HepG2 (cell line): ENCODE results near the gene KNL1. TPM values are rescaled to one million over a fixed set of nuclear protein-coding genes. Genes with fewer than 3 reads are reported as not detected.
A peak's percentile ranks its signal among the peaks of the same experiment; 100 is the strongest.

Experiments used
- ATAD3A ChIP-seq: sonication (generic); formaldehyde crosslinking; IDR thresholded peaks from 2 replicates; pipeline ENCODE4 v1.4.0; 2020; ENCODE audit warnings: missing genetic modification reagents
- CEBPG ChIP-seq: IDR thresholded peaks from 2 replicates; pipeline ENCODE4 v1.6.1; 2016
- HMG20B ChIP-seq: conservative IDR thresholded peaks from 2 replicates; pipeline ENCODE4 v1.6.1; 2016; ENCODE audit warnings: missing genetic modification reagents, missing compliant biosample characterization
- MNT ChIP-seq: fragments of 450-650 bp; IDR thresholded peaks from 2 replicates; pipeline ENCODE4 v1.6.1; 2016
- NFKBIZ ChIP-seq: IDR thresholded peaks from 2 replicates; pipeline ENCODE4 v1.6.1; 2018; ENCODE audit warnings: missing genetic modification reagents, missing compliant biosample characterization
- PHF21A ChIP-seq: sonication (generic); formaldehyde crosslinking; IDR thresholded peaks from 2 replicates; pipeline ENCODE4 v1.5.0; 2020; ENCODE audit warnings: mild to moderate bottlenecking, missing genetic modification reagents
- PHF5A ChIP-seq: IDR thresholded peaks from one replicate; pipeline ENCODE4 v1.6.1; 2018; ENCODE audit warnings: low read depth, missing genetic modification reagents; ENCODE audit not compliant: unreplicated experiment
- PRDM15 ChIP-seq: sonication (generic); formaldehyde crosslinking; IDR thresholded peaks from 2 replicates; pipeline ENCODE4 v1.4.0; 2020; ENCODE audit warnings: missing genetic modification reagents
- TARDBP ChIP-seq: sonication (generic); formaldehyde crosslinking; IDR thresholded peaks from 2 replicates; pipeline ENCODE4 v1.8.0; 2022; ENCODE audit warnings: mild to moderate bottlenecking, missing genetic modification reagents
- TRIM24 ChIP-seq: sonication (generic); formaldehyde crosslinking; IDR thresholded peaks from 2 replicates; pipeline ENCODE4 v1.8.0; 2022; ENCODE audit warnings: mild to moderate bottlenecking, missing genetic modification reagents
- ZGPAT ChIP-seq: IDR thresholded peaks from 2 replicates; pipeline ENCODE4 v1.6.1; 2016; ENCODE audit warnings: mild to moderate bottlenecking
- ZNF138 ChIP-seq: sonication (generic); formaldehyde crosslinking; IDR thresholded peaks from 2 replicates; pipeline ENCODE4 v1.5.0; 2020; ENCODE audit warnings: mild to moderate bottlenecking, low read depth, missing genetic modification reagents
- ZNF331 ChIP-seq: sonication (generic); formaldehyde crosslinking; IDR thresholded peaks from 2 replicates; pipeline ENCODE4 v1.4.0; 2020; ENCODE audit warnings: missing genetic modification reagents
- ZNF468 ChIP-seq: sonication (generic); formaldehyde crosslinking; IDR thresholded peaks from 2 replicates; pipeline ENCODE4 v1.8.0; 2022; ENCODE audit warnings: mild to moderate bottlenecking, moderate library complexity, missing genetic modification reagents
- ZNF547 ChIP-seq: sonication (generic); formaldehyde crosslinking; IDR thresholded peaks from 2 replicates; pipeline ENCODE4 v1.5.1; 2020; ENCODE audit warnings: mild to moderate bottlenecking, missing genetic modification reagents
- ZNF567 ChIP-seq: sonication (generic); formaldehyde crosslinking; IDR thresholded peaks from 2 replicates; pipeline ENCODE4 v1.8.1; 2023; ENCODE audit warnings: mild to moderate bottlenecking, missing genetic modification reagents, borderline replicate concordance
- ZNF577 ChIP-seq: sonication (generic); formaldehyde crosslinking; IDR thresholded peaks from 2 replicates; pipeline ENCODE4 v1.4.0; 2020; ENCODE audit warnings: mild to moderate bottlenecking, low read depth, missing genetic modification reagents, borderline replicate concordance
- ZNF773 ChIP-seq: sonication (generic); formaldehyde crosslinking; IDR thresholded peaks from 2 replicates; pipeline ENCODE4 v1.4.0; 2020; ENCODE audit warnings: missing genetic modification reagents, borderline replicate concordance
- ZNF883 ChIP-seq: sonication (generic); formaldehyde crosslinking; IDR thresholded peaks from 2 replicates; pipeline ENCODE4 v1.5.1; 2020; ENCODE audit warnings: mild to moderate bottlenecking, missing genetic modification reagents; ENCODE audit errors: not compliant biosample characterization
- polyA plus RNA-seq, 8 experiments: library from polyadenylated mRNA; depleted of rRNA in 3 of 8; stranded (reverse) in 7 of 8; unstranded in 1 of 8; fragments of >200 nt; fragmentation: Illumina TruSeq in 4 of 8; extraction: Trizol in 4 of 8; gene quantifications; 2 replicates each; pipeline versions ENCODE4 v1.2.1 to v1.2.3, GENCODE V29; 2011 to 2016; ENCODE audit warnings: low read depth in 4 of 8, missing spikeins in 1 of 8, mixed read lengths in 1 of 8; ENCODE audit not compliant: insufficient read depth in 1 of 8
- total RNA-seq, 5 experiments: library from RNA; depleted of rRNA; stranded (reverse); fragments of >200 nt; fragmentation: Illumina TruSeq; extraction: Trizol; gene quantifications; 2 replicates each; pipeline ENCODE4 v1.2.3, GENCODE V29; 2016; ENCODE audit warnings: low read depth in 1 of 5
- TF ChIP-seq, protein P1 (sequence below): sonication (generic); formaldehyde crosslinking; IDR thresholded peaks from 2 replicates; pipeline ENCODE4 v1.8.1; 2023; ENCODE audit warnings: missing genetic modification reagents, inconsistent platforms, borderline replicate concordance
- TF ChIP-seq, protein P2 (sequence below): sonication (generic); formaldehyde crosslinking; IDR thresholded peaks from 2 replicates; pipeline ENCODE4 v1.4.0; 2020; ENCODE audit warnings: missing genetic modification reagents

The KNL1 gene
- total and polyA plus RNA-seq, 2 of the 13 experiments (the other 11 are each of a cell fraction or from before 2014, with no cell fraction given), result 8.0 to 21.4 TPM

GRCh38 chr15:40694688-40695468 is 100.8 kb downstream of the KNL1 start, which contains the start of gene RAD51 (continued):
- TF ChIP-seq ZGPAT (CRISPR knock-in tag) (peak; percentile 79), ZNF547 (CRISPR knock-in tag) (peak; percentile 96), ATAD3A (no peak), PHF5A (CRISPR knock-in tag) (no peak), ZNF331 (peak; percentile 18; the same call in 1 of the 2 replicates), TRIM24 (CRISPR knock-in tag) (no peak), ZNF567 (no peak), ZNF883 (CRISPR knock-in tag) (peak; percentile 65), NFKBIZ (CRISPR knock-in tag) (no peak), ZNF577 (CRISPR knock-in tag) (no peak), PRDM15 (peak; percentile 53; the same call in 1 of the 2 replicates), ZNF468 (CRISPR knock-in tag) (peak; percentile 45; the same call in 1 of the 2 replicates), MNT (peak; percentile 42; the same call in 1 of the 2 replicates), HMG20B (CRISPR knock-in tag) (no peak), ZNF773 (CRISPR knock-in tag) (no peak), ZNF138 (0 out of 2 replicates have a peak, but pooled peaks have one; percentile 64), CEBPG (CRISPR knock-in tag) (no peak), TARDBP (CRISPR knock-in tag) (peak; percentile 69; the same call in 1 of the 2 replicates), PHF21A (no peak)
- TF ChIP-seq, protein P1, sequence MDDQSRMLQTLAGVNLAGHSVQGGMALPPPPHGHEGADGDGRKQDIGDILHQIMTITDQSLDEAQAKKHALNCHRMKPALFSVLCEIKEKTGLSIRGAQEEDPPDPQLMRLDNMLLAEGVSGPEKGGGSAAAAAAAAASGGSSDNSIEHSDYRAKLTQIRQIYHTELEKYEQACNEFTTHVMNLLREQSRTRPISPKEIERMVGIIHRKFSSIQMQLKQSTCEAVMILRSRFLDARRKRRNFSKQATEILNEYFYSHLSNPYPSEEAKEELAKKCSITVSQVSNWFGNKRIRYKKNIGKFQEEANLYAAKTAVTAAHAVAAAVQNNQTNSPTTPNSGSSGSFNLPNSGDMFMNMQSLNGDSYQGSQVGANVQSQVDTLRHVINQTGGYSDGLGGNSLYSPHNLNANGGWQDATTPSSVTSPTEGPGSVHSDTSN (CRISPR knock-in tag), result no peak
- TF ChIP-seq, protein P2, sequence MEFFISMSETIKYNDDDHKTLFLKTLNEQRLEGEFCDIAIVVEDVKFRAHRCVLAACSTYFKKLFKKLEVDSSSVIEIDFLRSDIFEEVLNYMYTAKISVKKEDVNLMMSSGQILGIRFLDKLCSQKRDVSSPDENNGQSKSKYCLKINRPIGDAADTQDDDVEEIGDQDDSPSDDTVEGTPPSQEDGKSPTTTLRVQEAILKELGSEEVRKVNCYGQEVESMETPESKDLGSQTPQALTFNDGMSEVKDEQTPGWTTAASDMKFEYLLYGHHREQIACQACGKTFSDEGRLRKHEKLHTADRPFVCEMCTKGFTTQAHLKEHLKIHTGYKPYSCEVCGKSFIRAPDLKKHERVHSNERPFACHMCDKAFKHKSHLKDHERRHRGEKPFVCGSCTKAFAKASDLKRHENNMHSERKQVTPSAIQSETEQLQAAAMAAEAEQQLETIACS, result peak; percentile 48
